SH-SY5Y (cell line): Measurements from ENCODE around the gene OAS3.

Experiments
- GATA2 ChIP-seq: IDR thresholded peaks from 2 replicates; pipeline ENCODE4 v1.6.1; 2011; ENCODE audit warnings: mild to moderate bottlenecking, low read depth, low read length
- GATA3 ChIP-seq: IDR thresholded peaks from 2 replicates; pipeline ENCODE4 v1.6.1; 2011; ENCODE audit warnings: low read depth, mild to moderate bottlenecking, low read length, moderate library complexity

- TF ChIP-seq GATA2 = no peak
- TF ChIP-seq GATA3 = no peak
Observed at GRCh38 chr12:113005762-113006161, 67.5 kb downstream of the OAS3 start.
